ENCODE data around the gene MBD5. TPM values are rescaled to one million over a fixed set of nuclear protein-coding genes. Genes with fewer than 3 reads are reported as not detected.

Gene MBD5
- total RNA-seq (2022; extraction: Qiagen RNA extraction; ENCODE audit: low read depth), result 3.5 to 7.5 TPM (median 5.3 TPM) in 5 replicates

GRCh38 chr2:148021059-148021861 lies at the start of gene MBD5:
Gene MBD5, plus strand, starts transcription at chr2:148021091.

GRCh38 chr2:148020111-148021058 lies 506 bp upstream of the MBD5 start, which contains the start of gene ORC4:
Gene ORC4, minus strand, starts transcription at chr2:148020737. Its CDS starts 44,779 bp downstream, at chr2:147975958.

Other genes starting within 250 kb of the MBD5 start
- 3.3 to 4.9 TPM (median 4.2 TPM) in 5 replicates for gene ACVR2A, start 176.1 kb upstream of the MBD5 start, total RNA-seq (2022; extraction: Qiagen RNA extraction; ENCODE audit: low read depth)
- gene ORC4, start 354 bp upstream of the MBD5 start, total RNA-seq (2022; extraction: Qiagen RNA extraction; ENCODE audit: low read depth), result 17.1 to 38.9 TPM (median 35.0 TPM) in 5 replicates

Measured in A549 treated with RU486 at 1 μM for 4 hours (cell line).